Neutrophil (primary cell): ENCODE measurements around the gene PTPN2.
A peak's percentile ranks its signal among the peaks of the same experiment; 100 is the strongest.

Experiments
- H3K27ac ChIP-seq: fragments of 200-600 bp; sonication (generic); 2 replicates; pipeline ENCODE4 v1.5.1; 2016; ENCODE audit warnings: mild to moderate bottlenecking, moderate library complexity
- H3K27me3 ChIP-seq: fragments of 200-600 bp; sonication (generic); 2 replicates; pipeline ENCODE4 v1.6.0; 2016; ENCODE audit warnings: mild to moderate bottlenecking
- H3K36me3 ChIP-seq: fragments of 200-600 bp; sonication (generic); 2 replicates; pipeline ENCODE4 v1.5.1; 2017
- H3K4me1 ChIP-seq, 2 experiments: fragments of 200-600 bp in 1 of 2; sonication (generic) in 1 of 2; 1 replicate in 1 of 2; 2 replicates in 1 of 2; pipeline versions ENCODE4 v1.5.1 to v1.6.1; 2013 to 2016; ENCODE audit warnings: low read depth in 1 of 2, low read length in 1 of 2, mild to moderate bottlenecking in 1 of 2, moderate library complexity in 1 of 2; ENCODE audit not compliant: control insufficient read depth in 1 of 2, insufficient read depth in 1 of 2
- H3K4me3 ChIP-seq, 2 experiments: fragments of 200-600 bp in 1 of 2; sonication (generic) in 1 of 2; 1 replicate in 1 of 2; 2 replicates in 1 of 2; pipeline ENCODE4 v1.5.1; 2013 to 2016; ENCODE audit warnings: low read depth in 1 of 2, low read length in 1 of 2, mild to moderate bottlenecking in 1 of 2, moderate library complexity in 1 of 2
- H3K9me3 ChIP-seq: fragments of 200-600 bp; sonication (generic); 2 replicates; pipeline ENCODE4 v1.5.1; 2016
- CTCF ChIP-seq: fragments of 200-600 bp; sonication (generic); IDR thresholded peaks from 2 replicates; pipeline ENCODE4 v1.5.1; 2016; ENCODE audit warnings: antibody characterized with exemption

The PTPN2 gene

GRCh38 chr18:12891561-12891960 is 7.5 kb upstream of the PTPN2 start:
- Histone ChIP-seq H3K4me1 (peaks cover 16 to 17% of the 10 kb centered on the region in 2 experiments), H3K27ac (no peak overlapping the region), H3K36me3 (no peaks in the 10 kb centered on the region), H3K4me3 (no peak overlapping the region), H3K9me3 (no peaks in the 10 kb centered on the region), H3K27me3 (no peaks in the 10 kb centered on the region)
- no peak for TF ChIP-seq CTCF

GRCh38 chr18:12890964-12891363 is 6.9 kb upstream of the PTPN2 start:
- Histone ChIP-seq H3K27me3 (no peaks in the 10 kb centered on the region), H3K4me1 (peaks cover 16 to 17% of the 10 kb centered on the region in 2 experiments), H3K36me3 (no peaks in the 10 kb centered on the region), H3K4me3 (no peak overlapping the region), H3K9me3 (no peaks in the 10 kb centered on the region), H3K27ac (no peak overlapping the region)
- TF ChIP-seq CTCF: no peak

GRCh38 chr18:12886498-12887126 is 2.6 kb upstream of the PTPN2 start:
- H3K27ac ChIP-seq: peak overlapping the region; percentile 21
- H3K4me3 ChIP-seq: no peak overlapping the region
- peaks cover 19 to 20% of the 10 kb centered on the region in 2 experiments for H3K4me1 ChIP-seq
- no peaks in the 10 kb centered on the region for H3K9me3 ChIP-seq
- no peaks in the 10 kb centered on the region for H3K36me3 ChIP-seq
- H3K27me3 ChIP-seq: no peaks in the 10 kb centered on the region
- TF ChIP-seq CTCF: no peak

GRCh38 chr18:12885500-12885899 is 1.5 kb upstream of the PTPN2 start:
- peak overlapping the region; percentile 11 for H3K27ac ChIP-seq
- peaks cover 30 to 31% of the 10 kb centered on the region in 2 experiments for H3K4me1 ChIP-seq
- H3K27me3 ChIP-seq: no peaks in the 10 kb centered on the region
- TF ChIP-seq CTCF: no peak
- H3K9me3 ChIP-seq: no peaks in the 10 kb centered on the region
- no peaks in the 10 kb centered on the region for H3K36me3 ChIP-seq
- no peak overlapping the region for H3K4me3 ChIP-seq

- H3K27me3 ChIP-seq: no peaks in the 10 kb centered on the region
- H3K36me3 ChIP-seq: no peaks in the 10 kb centered on the region
- peaks cover 39 to 40% of the 10 kb centered on the region in 2 experiments for H3K4me1 ChIP-seq
- H3K4me3 ChIP-seq: peak overlapping the region; percentile 81 to 82
- H3K27ac ChIP-seq: peak overlapping the region; percentile 100
- no peaks in the 10 kb centered on the region for H3K9me3 ChIP-seq
- TF ChIP-seq CTCF: no peak
These were observed 628 bp upstream of the PTPN2 start for GRCh38 chr18:12884406-12885323.
